ENCODE results near the gene B4GALNT2.
"Not testable (repeated sequence)": the region's sequence is repeated elsewhere in the genome, so short reads cannot be mapped to it uniquely, and the experiment has no call there.

B4GALNT2 gene

GRCh38 chr17:49132699-49133364, at the start of gene B4GALNT2:
TSS of gene B4GALNT2 (plus strand) at chr17:49132769. CDS start at chr17:49132793, 24 bp downstream.
- DNase-seq (ENCODE audit: low read depth in 3 of 3, low spot score in 1 of 3), result no peak

- DNase-seq (ENCODE audit: low read depth in 3 of 3, low spot score in 1 of 3), result not testable (repeated sequence)
Measured at GRCh38 chr17:49085046-49085445, 47.5 kb upstream of the B4GALNT2 start.

- DNase-seq (ENCODE audit: low read depth in 3 of 3, low spot score in 1 of 3), result no peak
Measured at GRCh38 chr17:49085565-49086315, 46.8 kb upstream of the B4GALNT2 start.

- DNase-seq (ENCODE audit: low read depth in 3 of 3, low spot score in 1 of 3), result no peak
Measured at GRCh38 chr17:49086316-49086605, 46.3 kb upstream of the B4GALNT2 start.

- no peak for DNase-seq (ENCODE audit: low read depth in 3 of 3, low spot score in 1 of 3)
Measured at GRCh38 chr17:49086649-49087048, 45.9 kb upstream of the B4GALNT2 start.

- no peak for DNase-seq (ENCODE audit: low read depth in 3 of 3, low spot score in 1 of 3)
Measured at GRCh38 chr17:49089094-49089493, 43.5 kb upstream of the B4GALNT2 start.

- no peak for DNase-seq (ENCODE audit: low read depth in 3 of 3, low spot score in 1 of 3)
Measured at GRCh38 chr17:49090878-49091594, 41.5 kb upstream of the B4GALNT2 start.

GRCh38 chr17:49093131-49093530, 39.4 kb upstream of the B4GALNT2 start:
- no peak for DNase-seq (ENCODE audit: low read depth in 3 of 3, low spot score in 1 of 3)

GRCh38 chr17:49100601-49101000, 32.0 kb upstream of the B4GALNT2 start:
- DNase-seq (ENCODE audit: low read depth in 3 of 3, low spot score in 1 of 3), result no peak

- no peak for DNase-seq (ENCODE audit: low read depth in 3 of 3, low spot score in 1 of 3)
Measured at GRCh38 chr17:49101054-49101534, 31.5 kb upstream of the B4GALNT2 start.

- not testable (repeated sequence) for DNase-seq (ENCODE audit: low read depth in 3 of 3, low spot score in 1 of 3)
Measured at GRCh38 chr17:49103360-49103759, 29.2 kb upstream of the B4GALNT2 start.

- no peak for DNase-seq (ENCODE audit: low read depth in 3 of 3, low spot score in 1 of 3)
Measured at GRCh38 chr17:49104511-49105074, 28.0 kb upstream of the B4GALNT2 start.

GRCh38 chr17:49106321-49107210, 26.0 kb upstream of the B4GALNT2 start:
- no peak for DNase-seq (ENCODE audit: low read depth in 3 of 3, low spot score in 1 of 3)

GRCh38 chr17:49107211-49107557, 25.4 kb upstream of the B4GALNT2 start:
- DNase-seq (ENCODE audit: low read depth in 3 of 3, low spot score in 1 of 3), result no peak

- no peak for DNase-seq (ENCODE audit: low read depth in 3 of 3, low spot score in 1 of 3)
Measured at GRCh38 chr17:49108318-49108717, 24.3 kb upstream of the B4GALNT2 start.

GRCh38 chr17:49110509-49110908, 22.1 kb upstream of the B4GALNT2 start:
- no peak for DNase-seq (ENCODE audit: low read depth in 3 of 3, low spot score in 1 of 3)

GRCh38 chr17:49111934-49112333, 20.6 kb upstream of the B4GALNT2 start:
- no peak for DNase-seq (ENCODE audit: low read depth in 3 of 3, low spot score in 1 of 3)

GRCh38 chr17:49112936-49113335, 19.6 kb upstream of the B4GALNT2 start:
- DNase-seq (ENCODE audit: low read depth in 3 of 3, low spot score in 1 of 3), result no peak

- DNase-seq (ENCODE audit: low read depth in 3 of 3, low spot score in 1 of 3), result no peak
Measured at GRCh38 chr17:49114703-49115102, 17.9 kb upstream of the B4GALNT2 start.

- no peak for DNase-seq (ENCODE audit: low read depth in 3 of 3, low spot score in 1 of 3)
Measured at GRCh38 chr17:49117587-49118230, 14.9 kb upstream of the B4GALNT2 start.
